Astrocyte of the spinal cord (primary cell): Measurements from ENCODE around the gene CDC42BPB.
"Not testable (repeated sequence)": the region's sequence is repeated elsewhere in the genome, so short reads cannot be mapped to it uniquely, and the experiment has no call there.

Experiments used
- DNase-seq: peaks from one replicate; pipeline ENCODE4 v3.0.0; 2011; ENCODE audit warnings: low read depth, low spot score
- H3K4me3 ChIP-seq: 2 replicates; pipeline ENCODE4 v1.5.1; 2011; ENCODE audit warnings: low read depth, mild to moderate bottlenecking, low read length, moderate library complexity
- CTCF ChIP-seq: IDR thresholded peaks from 2 replicates; pipeline ENCODE4 v1.5.1; 2012; ENCODE audit warnings: low read depth, mild to moderate bottlenecking, low read length, inconsistent platforms
- in situ Hi-C: cut with HindIII; loops from 2 replicates; pipeline ENCODE4 v1.10.0; 2017; ENCODE audit warnings: low sequenced_read_pairs

The CDC42BPB gene

GRCh38 chr14:102899516-102899900 is 157.8 kb downstream of the CDC42BPB start:
- no peak for DNase-seq
- H3K4me3 ChIP-seq: no peak overlapping the region
- TF ChIP-seq CTCF: no peak
- in situ Hi-C loops: no loop called here

GRCh38 chr14:102898776-102899515 is 158.4 kb downstream of the CDC42BPB start:
- TF ChIP-seq CTCF: no peak
- in situ Hi-C loops: no loop called here
- H3K4me3 ChIP-seq: no peak overlapping the region
- DNase-seq: no peak

- in situ Hi-C loops: no loop called here
- no peak for DNase-seq
- no peak for TF ChIP-seq CTCF
- H3K4me3 ChIP-seq: no peak overlapping the region
Observed at GRCh38 chr14:102898298-102898697, 159.1 kb downstream of the CDC42BPB start.

GRCh38 chr14:102897299-102898027 is 159.9 kb downstream of the CDC42BPB start:
- no peak for DNase-seq
- in situ Hi-C loops: no loop called here
- no peak for TF ChIP-seq CTCF
- no peak overlapping the region for H3K4me3 ChIP-seq

GRCh38 chr14:102896735-102897134 is 160.6 kb downstream of the CDC42BPB start:
- in situ Hi-C loops, H3K4me3 ChIP-seq, DNase-seq: not testable (repeated sequence)

- DNase-seq: peak; percentile 87
- no peak for TF ChIP-seq CTCF
- no peak overlapping the region for H3K4me3 ChIP-seq
- in situ Hi-C loops: no loop called here
Observed at GRCh38 chr14:102893452-102893851, 163.9 kb downstream of the CDC42BPB start.

- H3K4me3 ChIP-seq: no peak overlapping the region
- in situ Hi-C loops: no loop called here
- no peak for TF ChIP-seq CTCF
- DNase-seq: no peak
Observed at GRCh38 chr14:102892651-102893050, 164.7 kb downstream of the CDC42BPB start.
